ENCODE measurements around the gene EFNB3. TPM values are rescaled to one million over a fixed set of nuclear protein-coding genes. Genes with fewer than 3 reads are reported as not detected.

The EFNB3 gene
- total and polyA plus RNA-seq, 2 of the 8 experiments (the other 6 are each of a cell fraction or from before 2014, with no cell fraction given): 15.0 to 27.3 TPM

- H3K36me3 ChIP-seq (ENCODE audit: control insufficient read depth in 2 of 4, insufficient read depth in 4 of 4, low read length in 3 of 4): no peaks in the 10 kb centered on the region
- H2BK20ac ChIP-seq (ENCODE audit: low read length): no peak overlapping the region
- CTCF ChIA-PET (ENCODE audit: partially characterized antibody): interaction anchor here (0.6 to 10.1 kb wide), 13 partner anchors 9 to 629 kb away, joined by 3 to 86 read pairs (median 4); partner anchors contain the start of genes SAT2, SHBG, TP53 and WRAP53
- peaks cover 3 to 18% (median 10%) of the 10 kb centered on the region in 4 experiments for H3K4me1 ChIP-seq (replicated peaks in 1 of 4; ENCODE audit: control insufficient read depth in 3 of 4, insufficient read depth in 4 of 4, low read length in 3 of 4)
- H2BK15ac ChIP-seq (ENCODE audit: low read length): no peak overlapping the region; the same call in 1 of the 2 replicates
- H3K14ac ChIP-seq (ENCODE audit: insufficient read length): no peak overlapping the region
- H2BK12ac ChIP-seq (ENCODE audit: low read depth, low read length): 0 out of 2 replicates have a peak overlapping the region, but pooled peaks have one; percentile 39
- no peaks in the 10 kb centered on the region; the same call in 1 of the 2 replicates for H3K79me1 ChIP-seq (ENCODE audit: low read depth, low read length)
- H2AFZ ChIP-seq (ENCODE audit: low read length): no peak overlapping the region
- peaks cover 8% of the 10 kb centered on the region; the same call in 1 of the 2 replicates for H3K23me2 ChIP-seq (ENCODE audit: low read depth, low read length)
- H3K79me2 ChIP-seq (ENCODE audit: control insufficient read depth in 1 of 2, insufficient read depth in 2 of 2, low read length in 2 of 2): no peaks in the 10 kb centered on the region
- no peak for DNase-seq (ENCODE audit: low read depth in 1 of 2, low spot score in 2 of 2)
- H3K4me3 ChIP-seq (ENCODE audit: extremely low read depth in 1 of 4, insufficient read depth in 2 of 4, low read depth in 3 of 4, low read length in 4 of 4): no peak overlapping the region
- H2AK5ac ChIP-seq (ENCODE audit: low read depth, low read length): 0 out of 2 replicates have a peak overlapping the region, but pooled peaks have one; percentile 53
- no peak for FAIRE-seq
- peaks cover 0 to 5% of the 10 kb centered on the region in 2 experiments for H4K20me1 ChIP-seq (replicated peaks in 1 of 2; ENCODE audit: control insufficient read depth in 1 of 2, insufficient read depth in 2 of 2, low read length in 2 of 2)
- H3K27me3 ChIP-seq (replicated peaks in 1 of 4; ENCODE audit: control insufficient read depth in 3 of 4, extremely low read depth in 1 of 4, insufficient read depth in 3 of 4, low read length in 3 of 4): peaks cover 0 to 7% (median 1%) of the 10 kb centered on the region in 4 experiments; a peak in 2 of 7 replicates
- H3K18ac ChIP-seq (ENCODE audit: extremely low read depth, low read length): no peak overlapping the region
- no peak overlapping the region for H3K56ac ChIP-seq (replicated peaks; ENCODE audit: insufficient read length, low read depth, low read length)
- no peaks in the 10 kb centered on the region for H3K9me3 ChIP-seq (ENCODE audit: insufficient read depth in 2 of 2, low read depth in 1 of 2, low read length in 1 of 2)
- H3K4ac ChIP-seq (replicated peaks; ENCODE audit: insufficient read length, low read depth, low read length): no peak overlapping the region
- no peak overlapping the region for H3K23ac ChIP-seq (ENCODE audit: insufficient read length)
- no peak for TF ChIP-seq SRF (IDR thresholded peaks at IDR 0.05; ENCODE audit: low read depth, low read length)
- no peak for TF ChIP-seq JUN (IDR thresholded peaks at IDR 0.05; ENCODE audit: low read depth, low read length)
- no peak for TF ChIP-seq JUND (IDR thresholded peaks at IDR 0.05; ENCODE audit: low read length)
- TF ChIP-seq SIX5 (IDR thresholded peaks at IDR 0.05; ENCODE audit: low read depth, low read length): no peak
- H4K5ac ChIP-seq (ENCODE audit: insufficient read length, low read depth, low read length): no peak overlapping the region
- no peak overlapping the region for H3K27ac ChIP-seq (ENCODE audit: low read depth, low read length)
- H3K9ac ChIP-seq (replicated peaks in 1 of 4; ENCODE audit: extremely low read depth in 1 of 4, low read depth in 3 of 4, low read length in 3 of 4): no peak overlapping the region
- POLR2A ChIA-PET (ENCODE audit: partially characterized antibody): interaction anchor here (8.8 kb wide), 1 partner anchor 23 kb away, joined by 88 read pairs; the partner anchor contains the start of genes TP53 and WRAP53
- H4K8ac ChIP-seq (ENCODE audit: extremely low read depth, insufficient read depth, low read length): no peak overlapping the region
- H4K91ac ChIP-seq (replicated peaks; ENCODE audit: insufficient read length, low read length): no peak overlapping the region
- no peak overlapping the region for H2BK120ac ChIP-seq (replicated peaks; ENCODE audit: low read depth, low read length)
- H2BK5ac ChIP-seq (ENCODE audit: low read depth, low read length): no peak overlapping the region
- 80% methylated on average over 7 of the region's 7 CpGs; no CpG with 5 or more reads in 1 of the 2 experiments for WGBS, 2 experiments (ENCODE audit: extremely low coverage in 1 of 2, insufficient coverage in 1 of 2, insufficient read length in 1 of 2, insufficient replicate concordance in 2 of 2, low coverage in 1 of 2, low lambda C conversion rate in 2 of 2, missing lambda C conversion rate in 1 of 2)
- H3K4me2 ChIP-seq (ENCODE audit: insufficient read depth in 1 of 2, low read depth in 2 of 2, low read length in 2 of 2): no peak overlapping the region
Measured at GRCh38 chr17:7710301-7710700, 5.3 kb downstream of the EFNB3 start.

Measured in H1 (cell line).